ENCODE data around the gene KLK14.

GRCh38 chr19:51091126-51091525 lies 8.4 kb upstream of the KLK14 start:
- no peak for TF ChIP-seq ZNF707 (tag by site-specific recombination; IDR thresholded peaks at IDR 0.05)
- no peak for TF ChIP-seq ZNF623 (tag by site-specific recombination; IDR thresholded peaks at IDR 0.05)

All from HEK293 (cell line).